Measurements from ENCODE around the gene ELF1. TPM values are rescaled to one million over a fixed set of nuclear protein-coding genes. Genes with fewer than 3 reads are reported as not detected.
A peak's percentile ranks its signal among the peaks of the same experiment; 100 is the strongest.
"Not testable (repeated sequence)": the region's sequence is repeated elsewhere in the genome, so short reads cannot be mapped to it uniquely, and the experiment has no call there.

Gene ELF1
- total and polyA plus RNA-seq, 2 experiments from 2014 or later, result 39.4 to 91.1 TPM

DNA sequence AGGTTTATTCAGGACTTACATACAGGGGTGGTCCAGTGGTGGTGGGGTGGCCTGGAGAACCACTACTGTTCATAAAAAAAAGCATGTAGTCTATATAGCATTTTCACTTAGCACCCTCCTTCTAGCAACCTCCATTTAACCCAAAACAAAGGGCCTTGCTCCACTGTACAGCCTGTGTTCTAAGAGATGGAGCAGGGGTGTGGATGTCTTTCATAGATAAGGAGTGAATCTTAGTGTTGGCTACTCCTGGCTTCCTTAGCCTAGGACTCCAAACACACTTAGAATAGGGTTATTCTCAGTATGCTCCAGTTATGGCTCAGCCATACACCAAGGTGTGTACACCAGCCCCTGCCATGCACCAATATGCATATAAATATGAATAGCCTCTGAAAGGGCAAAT is 95.2 kb downstream of the ELF1 start:
- H3K4me1 ChIP-seq (ENCODE audit: insufficient read depth), result peaks cover 10% of the 10 kb centered on the region
- peaks cover 21% of the 10 kb centered on the region for H3K79me2 ChIP-seq
- no peak for DNase-seq (ENCODE audit: low spot score)
- no peak overlapping the region for H3K4me2 ChIP-seq
- no peaks in the 10 kb centered on the region for H3K9me3 ChIP-seq (ENCODE audit: low read depth)
- no peaks in the 10 kb centered on the region for H3K9me2 ChIP-seq (replicated peaks; ENCODE audit: insufficient read depth)
- H3K27ac ChIP-seq, result no peak overlapping the region
- H3K27me3 ChIP-seq, result no peaks in the 10 kb centered on the region
- no peaks in the 10 kb centered on the region for H3K36me3 ChIP-seq (replicated peaks; ENCODE audit: insufficient read depth, low read depth)
- no peak overlapping the region for H3K4me3 ChIP-seq
- H2AFZ ChIP-seq, result no peak overlapping the region
- no peaks in the 10 kb centered on the region for H4K20me1 ChIP-seq (ENCODE audit: insufficient read depth, poor library complexity, severe bottlenecking)
- no peak for TF ChIP-seq EZH2 (IDR thresholded peaks at IDR 0.05; ENCODE audit: borderline replicate concordance)

DNA sequence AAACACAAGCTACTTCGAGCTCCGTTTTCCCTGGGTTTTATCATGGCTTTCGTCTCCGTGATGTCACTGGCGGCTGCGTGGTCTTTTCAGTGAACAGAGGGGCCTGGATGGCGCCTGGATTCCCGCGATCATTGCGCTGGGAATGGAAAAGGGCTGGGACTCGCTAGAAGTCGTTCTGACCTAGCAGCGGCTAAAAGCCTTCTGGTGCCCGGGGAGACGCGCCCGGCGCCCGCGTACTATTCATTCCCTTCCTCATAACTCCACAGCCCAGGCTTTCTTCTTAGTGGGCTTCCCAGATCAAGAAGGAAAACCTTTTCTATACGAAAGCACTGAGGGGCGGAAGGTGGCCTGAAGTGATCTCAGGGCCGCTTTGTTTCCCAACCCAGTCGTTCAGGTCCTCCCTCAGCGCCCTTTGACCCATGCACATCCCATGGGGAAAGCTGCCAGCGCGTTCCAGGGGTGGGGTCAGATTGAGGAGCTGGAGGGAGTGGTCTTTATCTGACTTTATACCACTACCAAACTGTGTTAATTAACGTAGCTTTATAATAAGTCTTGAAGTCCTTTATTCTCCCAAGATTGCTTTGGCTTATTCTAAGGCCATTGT is 96.6 kb downstream of the ELF1 start:
- Histone ChIP-seq H3K79me2 (peaks cover 34% of the 10 kb centered on the region), H3K9me2 (replicated peaks; ENCODE audit: insufficient read depth) (no peaks in the 10 kb centered on the region), H3K4me1 (ENCODE audit: insufficient read depth) (peaks cover 10% of the 10 kb centered on the region), H3K27me3 (no peaks in the 10 kb centered on the region), H3K4me2 (no peak overlapping the region), H3K36me3 (replicated peaks; ENCODE audit: insufficient read depth, low read depth) (no peaks in the 10 kb centered on the region), H3K9me3 (ENCODE audit: low read depth) (no peaks in the 10 kb centered on the region), H2AFZ (no peak overlapping the region), H3K4me3 (no peak overlapping the region), H3K27ac (no peak overlapping the region), H4K20me1 (ENCODE audit: insufficient read depth, poor library complexity, severe bottlenecking) (no peaks in the 10 kb centered on the region)
- TF ChIP-seq EZH2phosphoT487 (IDR thresholded peaks at IDR 0.05; ENCODE audit: low read depth, severe bottlenecking, unreplicated experiment), result no peak
- no peak for TF ChIP-seq EZH2 (IDR thresholded peaks at IDR 0.05; ENCODE audit: borderline replicate concordance)
- TF ChIP-seq, protein P1, sequence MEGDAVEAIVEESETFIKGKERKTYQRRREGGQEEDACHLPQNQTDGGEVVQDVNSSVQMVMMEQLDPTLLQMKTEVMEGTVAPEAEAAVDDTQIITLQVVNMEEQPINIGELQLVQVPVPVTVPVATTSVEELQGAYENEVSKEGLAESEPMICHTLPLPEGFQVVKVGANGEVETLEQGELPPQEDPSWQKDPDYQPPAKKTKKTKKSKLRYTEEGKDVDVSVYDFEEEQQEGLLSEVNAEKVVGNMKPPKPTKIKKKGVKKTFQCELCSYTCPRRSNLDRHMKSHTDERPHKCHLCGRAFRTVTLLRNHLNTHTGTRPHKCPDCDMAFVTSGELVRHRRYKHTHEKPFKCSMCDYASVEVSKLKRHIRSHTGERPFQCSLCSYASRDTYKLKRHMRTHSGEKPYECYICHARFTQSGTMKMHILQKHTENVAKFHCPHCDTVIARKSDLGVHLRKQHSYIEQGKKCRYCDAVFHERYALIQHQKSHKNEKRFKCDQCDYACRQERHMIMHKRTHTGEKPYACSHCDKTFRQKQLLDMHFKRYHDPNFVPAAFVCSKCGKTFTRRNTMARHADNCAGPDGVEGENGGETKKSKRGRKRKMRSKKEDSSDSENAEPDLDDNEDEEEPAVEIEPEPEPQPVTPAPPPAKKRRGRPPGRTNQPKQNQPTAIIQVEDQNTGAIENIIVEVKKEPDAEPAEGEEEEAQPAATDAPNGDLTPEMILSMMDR (IDR thresholded peaks at IDR 0.05; ENCODE audit: poor library complexity), result no peak
- DNase-seq (ENCODE audit: low spot score), result peak; percentile 15
- WGBS (ENCODE audit: low lambda C conversion rate, missing lambda C conversion rate), result 79% methylated on average over 25 of the region's 28 CpGs

DNA sequence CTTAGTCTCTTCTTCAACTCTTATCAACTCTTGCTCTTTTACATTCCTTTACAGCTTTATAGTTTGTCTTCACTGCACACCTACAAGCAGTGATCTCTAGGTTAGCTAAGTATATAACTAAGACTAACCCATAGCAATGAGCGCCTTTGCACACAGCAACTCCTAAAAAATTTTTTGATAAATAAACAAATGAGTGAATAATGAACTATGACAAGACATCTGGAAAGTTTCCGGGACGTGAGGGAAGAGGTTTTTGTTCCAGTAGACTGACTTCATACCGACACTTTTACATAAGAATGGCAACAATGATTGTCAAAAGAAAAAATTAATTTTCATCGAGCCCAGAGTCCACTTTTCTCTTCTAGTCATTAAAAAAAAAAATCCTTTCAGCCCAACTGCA is 98.3 kb downstream of the ELF1 start:
- no peak for DNase-seq (ENCODE audit: low spot score)
- H3K27me3 ChIP-seq, result no peaks in the 10 kb centered on the region
- H3K4me2 ChIP-seq, result peak overlapping the region; percentile 88
- peak overlapping the region; percentile 83 for H3K27ac ChIP-seq
- H3K79me2 ChIP-seq, result peaks cover 51% of the 10 kb centered on the region
- WGBS (ENCODE audit: low lambda C conversion rate, missing lambda C conversion rate), result 46% methylated on average over 5 of the region's 5 CpGs
- peak overlapping the region; percentile 69 for H3K4me3 ChIP-seq
- peaks cover 10% of the 10 kb centered on the region for H3K4me1 ChIP-seq (ENCODE audit: insufficient read depth)
- H3K9me3 ChIP-seq (ENCODE audit: low read depth), result no peaks in the 10 kb centered on the region
- no peak for TF ChIP-seq EZH2phosphoT487 (IDR thresholded peaks at IDR 0.05; ENCODE audit: low read depth, severe bottlenecking, unreplicated experiment)
- no peak for TF ChIP-seq EZH2 (IDR thresholded peaks at IDR 0.05; ENCODE audit: borderline replicate concordance)
- TF ChIP-seq, protein P1 (IDR thresholded peaks at IDR 0.05; ENCODE audit: poor library complexity), result no peak
- H2AFZ ChIP-seq, result peak overlapping the region; percentile 96
- no peaks in the 10 kb centered on the region for H3K36me3 ChIP-seq (replicated peaks; ENCODE audit: insufficient read depth, low read depth)
- no peaks in the 10 kb centered on the region for H4K20me1 ChIP-seq (ENCODE audit: insufficient read depth, poor library complexity, severe bottlenecking)
- no peaks in the 10 kb centered on the region for H3K9me2 ChIP-seq (replicated peaks; ENCODE audit: insufficient read depth)

DNA sequence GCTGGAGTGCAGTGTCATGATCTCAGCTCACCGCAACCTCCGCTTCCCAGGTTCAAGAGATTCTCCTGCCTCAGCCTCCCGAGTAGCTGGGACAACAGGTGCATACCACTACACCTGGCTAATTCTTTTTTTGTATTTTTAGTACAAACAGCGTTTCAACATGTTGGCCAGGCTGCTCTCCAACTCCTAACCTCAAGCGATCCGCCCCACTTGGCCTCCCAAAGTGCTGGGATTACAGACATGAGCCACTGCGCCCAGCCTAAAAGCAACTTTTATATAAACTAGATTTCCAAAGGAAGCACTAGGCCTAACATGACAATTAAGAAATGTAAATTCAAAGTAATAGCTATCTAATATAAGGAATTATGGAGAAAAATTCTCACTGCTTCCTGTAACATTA is 99.2 kb downstream of the ELF1 start:
- Histone ChIP-seq H3K79me2 (peaks cover 56% of the 10 kb centered on the region), H3K4me2 (peak overlapping the region; percentile 88)
- H3K36me3 ChIP-seq (replicated peaks; ENCODE audit: insufficient read depth, low read depth); H3K27ac ChIP-seq; H3K9me3 ChIP-seq (ENCODE audit: low read depth); H3K4me1 ChIP-seq (ENCODE audit: insufficient read depth); H4K20me1 ChIP-seq (ENCODE audit: insufficient read depth, poor library complexity, severe bottlenecking); DNase-seq (ENCODE audit: low spot score); H3K4me3 ChIP-seq; H3K9me2 ChIP-seq (replicated peaks; ENCODE audit: insufficient read depth); H3K27me3 ChIP-seq; H2AFZ ChIP-seq: not testable (repeated sequence)
- 91% methylated on average over 7 of the region's 7 CpGs for WGBS (ENCODE audit: low lambda C conversion rate, missing lambda C conversion rate)
